Activated naive CD8-positive, alpha-beta T cell treated with anti-CD3 and anti-CD28 coated beads for 36 hours (primary cell): ENCODE results near the gene NVL. TPM values are rescaled to one million over a fixed set of nuclear protein-coding genes. Genes with fewer than 3 reads are reported as not detected.
"Not testable (repeated sequence)": the region's sequence is repeated elsewhere in the genome, so short reads cannot be mapped to it uniquely, and the experiment has no call there.

Experiments
- DNase-seq: peaks from one replicate; pipeline ENCODE4 v3.0.0; 2021
- H3K27ac Mint-ChIP-seq: one replicate; pipeline ENCODE4 v1.8.0; 2022; ENCODE audit warnings: mild to moderate bottlenecking, moderate library complexity, mixed read lengths
- H3K27me3 Mint-ChIP-seq: one replicate; pipeline ENCODE4 v1.8.0; 2022; ENCODE audit warnings: mild to moderate bottlenecking, mixed read lengths
- H3K36me3 Mint-ChIP-seq: one replicate; pipeline ENCODE4 v1.8.0; 2021; ENCODE audit warnings: mild to moderate bottlenecking, mixed read lengths
- H3K4me1 Mint-ChIP-seq: one replicate; pipeline ENCODE4 v1.8.0; 2021; ENCODE audit warnings: mixed read lengths
- H3K4me3 Mint-ChIP-seq: one replicate; pipeline ENCODE4 v1.8.0; 2022; ENCODE audit warnings: mild to moderate bottlenecking, moderate library complexity, mixed read lengths
- H3K9me3 Mint-ChIP-seq: one replicate; pipeline ENCODE4 v1.8.0; 2022; ENCODE audit warnings: mixed read lengths
- total RNA-seq, 2 experiments: library from RNA; stranded (reverse); gene quantifications; one replicate each; pipeline ENCODE4 v1.2.3, GENCODE V29; 2021

NVL gene
- 10 to 100 TPM; 41.6 to 45.2 TPM for total RNA-seq

DNA sequence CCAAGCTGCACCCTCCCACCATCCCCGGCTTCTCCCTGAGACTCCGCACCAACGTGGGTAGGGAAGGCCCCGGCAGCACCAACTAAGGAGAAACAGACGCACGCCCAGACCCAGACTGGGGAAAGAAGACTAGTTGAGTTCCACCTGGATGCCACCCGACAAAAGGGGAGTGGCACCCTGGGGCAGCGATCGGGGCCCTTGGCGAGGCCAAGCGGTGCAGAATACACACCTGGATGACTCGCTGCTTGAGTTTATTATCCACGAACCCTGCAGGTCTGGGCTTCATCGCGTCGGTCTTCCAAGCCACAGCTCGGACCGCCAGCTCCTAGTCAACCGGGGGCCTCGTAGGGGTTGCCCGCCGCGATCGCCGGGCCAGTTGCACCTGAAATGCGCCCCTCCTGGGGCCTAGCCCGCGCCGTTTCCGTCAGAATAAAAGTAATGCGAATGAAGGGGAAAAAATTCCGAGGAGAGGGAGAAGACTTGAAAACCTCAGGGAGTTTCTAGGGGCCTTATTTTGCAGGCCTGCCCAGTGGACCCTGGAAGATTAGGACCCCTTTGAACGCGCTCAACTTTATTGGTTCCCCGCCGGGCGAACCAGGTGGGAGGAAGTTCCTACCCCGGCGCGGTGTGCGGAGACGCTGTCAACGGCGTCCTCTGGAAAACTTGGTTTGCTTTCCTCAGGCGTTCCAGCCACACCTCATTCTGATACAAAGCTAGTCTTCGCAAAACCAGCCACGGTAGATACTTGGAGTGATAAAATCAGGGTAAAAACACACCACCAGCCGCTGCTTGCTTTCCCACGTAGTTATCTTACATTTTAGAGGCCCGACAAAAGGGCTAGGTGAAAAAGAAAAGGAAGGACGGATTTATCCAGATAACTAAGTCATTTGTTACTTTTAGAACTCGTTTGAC is at the start of gene NVL:
NVL (minus strand) TSS at position 331 of the 912 bp plus-strand sequence; CDS start at position 286, 45 bp downstream.
- DNase-seq: peak; percentile 83
- no peaks in the 10 kb centered on the region for H3K36me3 Mint-ChIP-seq
- H3K27me3 Mint-ChIP-seq: no peaks in the 10 kb centered on the region
- H3K27ac Mint-ChIP-seq: peak within 1 kb of the TSS; percentile 100
- H3K9me3 Mint-ChIP-seq: no peaks in the 10 kb centered on the region
- peak within 1 kb of the TSS; percentile 96 for H3K4me3 Mint-ChIP-seq
- peaks cover 33% of the 10 kb centered on the region for H3K4me1 Mint-ChIP-seq

DNA sequence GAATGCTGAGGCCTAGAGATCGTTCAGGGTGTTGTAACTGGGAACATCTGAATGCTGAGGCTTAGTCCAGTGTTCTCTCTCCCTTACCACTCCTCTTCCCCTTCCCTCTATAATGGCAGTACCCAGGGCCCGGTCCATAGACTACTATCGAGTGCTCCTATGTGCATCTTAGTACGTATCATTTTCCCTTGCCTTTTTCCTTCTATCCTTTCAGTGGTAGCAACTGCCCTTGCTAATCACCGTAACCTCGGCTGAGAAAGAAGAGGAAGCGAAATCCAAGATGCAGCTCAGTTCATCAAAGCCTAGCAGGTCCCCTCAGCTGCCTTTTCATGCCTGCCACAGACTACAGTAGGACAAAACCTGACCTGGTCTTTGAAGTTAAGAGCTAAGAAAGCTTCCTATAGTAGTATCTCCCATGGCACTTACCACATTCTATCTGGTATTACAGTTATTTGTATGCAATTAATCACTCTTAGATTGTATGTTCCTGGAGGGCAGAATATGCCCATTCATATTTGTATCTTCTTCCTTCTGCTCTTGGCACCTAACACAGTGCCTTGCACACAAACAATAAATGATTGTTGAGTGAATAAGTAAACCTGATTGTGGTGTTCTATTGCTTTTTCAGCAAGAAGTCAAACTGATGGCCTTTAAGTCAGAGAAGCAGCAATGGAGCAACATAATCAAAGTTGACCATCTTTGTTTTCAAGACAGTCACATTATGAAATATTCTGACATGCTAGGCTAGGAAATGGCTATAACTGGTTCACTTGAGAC is 49.1 kb upstream of the NVL start:
- peak overlapping the region; percentile 12 for H3K4me3 Mint-ChIP-seq

DNA sequence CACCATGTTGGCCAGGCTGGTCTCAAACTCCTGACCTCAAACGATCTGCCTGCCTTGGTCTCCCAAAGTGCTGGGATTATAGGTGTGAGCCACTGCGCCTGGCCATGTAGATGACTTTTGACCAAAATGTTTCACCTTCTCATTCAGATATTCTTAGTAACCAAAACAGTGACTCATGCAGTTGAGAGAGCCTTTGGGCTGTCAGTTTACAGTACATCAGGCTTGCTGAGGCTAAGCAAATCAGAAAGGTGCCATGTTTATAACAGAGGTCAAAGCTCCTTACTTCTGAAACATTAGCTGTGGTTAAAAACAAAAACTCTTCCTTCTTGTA is 47.7 kb upstream of the NVL start:
- Mint-ChIP-seq H3K27me3 (no peaks in the 10 kb centered on the region), H3K9me3 (no peaks in the 10 kb centered on the region), H3K36me3 (peaks cover 75% of the 10 kb centered on the region), H3K4me1 (peaks cover 86% of the 10 kb centered on the region), H3K27ac (peak overlapping the region; percentile 70), H3K4me3 (peak overlapping the region; percentile 24)
- peak; percentile 43 for DNase-seq

More for the DNA sequence above, 49.1 kb upstream of the NVL start:
- peak overlapping the region; percentile 7 for H3K27ac Mint-ChIP-seq
- peaks cover 70% of the 10 kb centered on the region for H3K36me3 Mint-ChIP-seq
- H3K4me1 Mint-ChIP-seq: peaks cover 86% of the 10 kb centered on the region
- H3K9me3 Mint-ChIP-seq: no peaks in the 10 kb centered on the region
- DNase-seq: no peak
- H3K27me3 Mint-ChIP-seq: no peaks in the 10 kb centered on the region

DNA sequence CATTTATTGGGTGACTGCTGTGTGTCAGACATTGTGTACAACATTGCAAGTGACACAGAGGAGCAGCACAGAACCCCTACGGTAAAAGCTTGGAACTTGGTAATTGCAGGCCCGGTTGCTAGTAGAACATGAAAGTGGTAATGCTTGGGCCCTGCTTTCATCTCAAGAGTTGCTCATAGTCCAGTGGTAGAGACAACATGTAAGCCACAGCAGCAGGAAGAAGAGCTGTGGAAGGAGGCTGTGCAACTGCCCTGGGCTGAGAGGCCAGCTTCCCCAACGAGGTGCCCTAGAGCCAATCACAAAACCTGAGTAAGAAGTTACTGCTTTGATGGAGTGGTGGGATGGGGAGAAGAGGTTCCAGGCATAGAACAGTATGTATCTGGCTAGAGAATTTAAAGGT is 45.1 kb upstream of the NVL start:
- Mint-ChIP-seq H3K4me3 (no peak overlapping the region), H3K36me3 (peaks cover 78% of the 10 kb centered on the region), H3K27ac (no peak overlapping the region), H3K27me3 (no peaks in the 10 kb centered on the region), H3K4me1 (peaks cover 75% of the 10 kb centered on the region), H3K9me3 (no peaks in the 10 kb centered on the region)
- DNase-seq: no peak

DNA sequence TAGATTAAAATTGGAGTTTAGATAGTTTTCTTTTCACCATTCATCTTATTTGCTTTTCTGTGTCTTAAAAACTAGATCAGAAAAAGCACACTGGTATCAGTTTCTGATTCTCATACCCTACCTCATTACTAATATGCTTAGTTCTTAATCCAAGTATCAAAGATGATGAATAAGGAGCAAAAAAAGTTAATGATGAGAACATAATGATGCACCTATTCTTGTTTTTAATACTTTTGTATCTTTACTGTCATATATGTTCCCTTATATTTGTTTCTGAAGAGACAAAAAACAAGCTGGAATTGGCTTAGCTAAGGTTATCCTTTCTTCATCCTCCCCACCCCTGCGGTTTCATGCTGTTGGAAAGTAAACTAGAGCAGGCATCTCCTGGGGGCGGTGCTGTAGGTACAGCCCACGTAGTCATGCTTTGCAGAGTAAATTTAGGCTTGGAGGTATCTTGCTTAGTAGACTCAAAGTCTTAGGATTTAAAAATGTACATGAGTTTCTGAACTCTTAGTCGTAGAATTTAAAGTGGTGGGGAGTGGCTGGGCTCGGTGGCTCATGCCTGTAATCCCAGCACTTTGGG is 43.1 kb upstream of the NVL start:
- H3K9me3 Mint-ChIP-seq: no peaks in the 10 kb centered on the region
- H3K27ac Mint-ChIP-seq: no peak overlapping the region
- DNase-seq: no peak
- no peak overlapping the region for H3K4me3 Mint-ChIP-seq
- peaks cover 73% of the 10 kb centered on the region for H3K4me1 Mint-ChIP-seq
- H3K27me3 Mint-ChIP-seq: no peaks in the 10 kb centered on the region
- peaks cover 70% of the 10 kb centered on the region for H3K36me3 Mint-ChIP-seq

DNA sequence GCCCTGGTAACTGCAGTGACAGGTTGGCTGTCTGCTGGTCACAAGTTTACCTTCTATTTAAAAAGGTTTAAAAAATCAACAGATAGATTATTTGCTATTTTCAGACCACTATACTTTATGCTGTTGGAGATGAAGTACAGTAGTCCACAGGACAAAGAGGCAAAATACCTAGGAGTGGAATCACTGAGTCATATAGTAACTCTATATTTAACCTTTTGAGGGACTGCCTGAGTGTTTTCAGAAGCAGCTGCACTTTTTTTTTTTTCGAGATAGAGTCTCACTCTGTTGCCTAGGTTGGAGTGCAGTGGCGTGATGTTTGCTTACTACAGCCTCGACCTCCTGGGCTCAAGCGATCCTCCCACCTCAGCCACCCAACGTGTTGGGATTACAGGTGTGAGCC is 38.4 kb upstream of the NVL start:
- Mint-ChIP-seq H3K4me3 (no peak overlapping the region), H3K27ac (peak overlapping the region; percentile 34), H3K4me1 (peaks cover 61% of the 10 kb centered on the region), H3K27me3 (no peaks in the 10 kb centered on the region), H3K36me3 (peaks cover 60% of the 10 kb centered on the region), H3K9me3 (no peaks in the 10 kb centered on the region)
- DNase-seq: no peak

DNA sequence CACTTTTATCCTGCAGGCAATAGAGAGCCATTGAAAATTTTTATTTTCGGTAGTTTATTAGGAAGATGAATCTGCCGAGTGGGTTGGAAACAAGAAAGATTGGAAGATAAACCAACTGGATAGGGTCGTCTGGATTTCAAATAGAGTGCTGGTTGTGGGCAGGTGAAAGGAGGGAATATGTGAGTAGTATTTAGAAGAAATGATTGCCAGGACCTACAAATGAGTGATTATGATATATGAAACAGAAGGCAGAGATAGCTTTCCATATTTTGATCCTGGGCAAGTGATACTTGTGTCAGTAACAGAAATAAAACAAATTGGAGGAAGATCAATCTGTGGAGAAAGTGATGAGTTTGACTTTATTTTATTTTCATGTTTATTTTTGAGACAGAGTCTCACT is 29.2 kb upstream of the NVL start:
- H3K4me1 Mint-ChIP-seq: peaks cover 44% of the 10 kb centered on the region
- H3K9me3 Mint-ChIP-seq: no peaks in the 10 kb centered on the region
- DNase-seq: no peak
- H3K27ac Mint-ChIP-seq: no peak overlapping the region
- H3K27me3 Mint-ChIP-seq: no peaks in the 10 kb centered on the region
- H3K4me3 Mint-ChIP-seq: peak overlapping the region; percentile 3
- H3K36me3 Mint-ChIP-seq: peaks cover 33% of the 10 kb centered on the region

DNA sequence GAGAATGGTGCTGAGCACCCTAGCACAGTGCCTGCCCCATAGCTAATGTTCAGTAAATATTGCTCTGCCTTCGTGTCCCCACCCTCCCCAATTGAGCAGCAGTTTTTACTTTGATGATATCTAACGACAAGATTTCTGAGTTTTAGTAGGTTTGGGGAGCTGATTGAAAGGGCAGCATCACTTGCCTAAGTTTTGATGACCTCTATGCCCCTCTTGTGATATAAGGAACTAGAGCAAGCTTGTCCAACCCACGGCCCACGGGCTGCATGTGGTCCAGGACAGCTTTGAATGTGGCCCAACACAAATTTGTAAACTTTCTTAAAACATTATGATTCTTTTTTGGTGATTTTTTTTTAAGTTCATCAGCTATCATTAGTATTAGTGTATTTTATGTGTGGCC is 28.3 kb upstream of the NVL start:
- H3K27ac Mint-ChIP-seq: peak overlapping the region; percentile 90
- peaks cover 45% of the 10 kb centered on the region for H3K4me1 Mint-ChIP-seq
- no peaks in the 10 kb centered on the region for H3K9me3 Mint-ChIP-seq
- H3K4me3 Mint-ChIP-seq: peak overlapping the region; percentile 83
- H3K27me3 Mint-ChIP-seq: no peaks in the 10 kb centered on the region
- peaks cover 25% of the 10 kb centered on the region for H3K36me3 Mint-ChIP-seq
- DNase-seq: no peak

DNA sequence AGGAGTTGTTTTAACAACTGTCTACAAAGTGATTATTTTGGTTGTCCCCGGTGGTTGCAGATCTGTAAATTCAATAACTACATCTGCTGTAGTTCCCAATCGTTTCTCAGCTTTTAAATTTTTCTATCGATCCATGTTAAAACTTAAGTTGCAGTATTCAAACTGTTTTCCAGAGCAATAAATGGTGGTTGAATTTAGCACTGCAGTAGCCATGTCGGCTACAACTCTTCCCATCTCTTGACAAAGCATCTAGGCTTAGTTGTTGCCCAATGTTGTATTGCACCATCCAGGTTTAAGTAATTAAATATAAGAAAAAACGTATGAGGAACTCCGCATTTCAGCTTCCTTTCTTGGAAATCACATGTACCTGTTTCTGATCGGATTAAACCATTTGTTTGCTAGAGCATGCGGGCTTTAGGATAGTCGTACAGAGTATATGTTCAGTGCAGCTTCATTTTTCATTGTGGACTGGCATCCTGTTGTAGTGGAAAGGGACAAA is 27.7 kb upstream of the NVL start:
- H3K27ac Mint-ChIP-seq: peak overlapping the region; percentile 90
- peaks cover 42% of the 10 kb centered on the region for H3K4me1 Mint-ChIP-seq

DNA sequence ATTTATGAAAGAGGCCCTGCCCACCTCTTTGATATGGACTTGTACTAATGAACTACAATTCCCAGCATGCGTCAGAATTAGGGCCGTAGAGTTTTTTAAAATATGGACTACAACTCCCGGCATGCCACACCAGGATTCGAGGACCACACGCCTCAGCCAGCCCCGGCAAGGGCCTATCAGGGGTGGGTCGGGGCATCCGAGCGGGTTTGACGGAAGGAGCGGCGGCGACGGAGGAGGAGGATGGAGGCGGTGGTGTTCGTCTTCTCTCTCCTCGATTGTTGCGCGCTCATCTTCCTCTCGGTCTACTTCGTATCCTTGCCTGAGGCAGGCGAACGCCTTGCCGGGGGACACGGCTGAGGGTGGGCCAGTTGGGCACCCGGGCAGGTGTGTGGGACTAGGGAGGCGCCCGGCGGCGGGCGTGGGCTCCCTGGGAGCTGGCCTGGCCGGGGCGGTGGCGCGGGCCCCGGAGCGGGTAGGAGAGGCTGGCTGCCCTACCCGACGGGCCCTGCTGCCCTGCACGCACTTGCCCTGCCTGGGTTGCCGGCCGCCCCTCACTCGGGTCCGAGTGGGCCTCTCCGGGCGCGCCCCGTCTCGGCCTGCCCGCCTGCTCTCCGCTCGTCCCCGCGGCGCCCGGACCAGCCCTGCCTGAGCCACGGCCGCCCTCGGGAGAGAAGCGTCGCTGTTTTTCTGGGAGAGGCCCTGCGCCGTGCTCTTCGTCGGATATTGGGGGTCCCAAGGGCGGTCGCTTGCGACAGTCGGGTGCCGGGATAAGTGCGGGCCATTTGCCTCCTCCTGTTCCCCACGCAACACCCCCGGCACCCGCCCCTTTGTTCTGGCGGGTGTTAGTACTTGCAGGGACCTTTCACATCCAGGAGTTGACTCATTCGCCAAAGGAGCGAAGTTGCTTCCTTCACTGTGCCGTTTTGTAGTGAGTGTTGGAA is 27.0 kb upstream of the NVL start, which contains the start of gene CNIH4:
CNIH4 (plus strand) TSS at position 195 of the 941 bp plus-strand sequence; CDS start at position 241, 46 bp downstream.
- no peaks in the 10 kb centered on the region for H3K27me3 Mint-ChIP-seq

More for the DNA sequence above, 27.7 kb upstream of the NVL start:
- Mint-ChIP-seq H3K27me3 (no peaks in the 10 kb centered on the region), H3K9me3 (no peaks in the 10 kb centered on the region), H3K4me3 (peak overlapping the region; percentile 83), H3K36me3 (peaks cover 21% of the 10 kb centered on the region)
- DNase-seq: no peak

DNA sequence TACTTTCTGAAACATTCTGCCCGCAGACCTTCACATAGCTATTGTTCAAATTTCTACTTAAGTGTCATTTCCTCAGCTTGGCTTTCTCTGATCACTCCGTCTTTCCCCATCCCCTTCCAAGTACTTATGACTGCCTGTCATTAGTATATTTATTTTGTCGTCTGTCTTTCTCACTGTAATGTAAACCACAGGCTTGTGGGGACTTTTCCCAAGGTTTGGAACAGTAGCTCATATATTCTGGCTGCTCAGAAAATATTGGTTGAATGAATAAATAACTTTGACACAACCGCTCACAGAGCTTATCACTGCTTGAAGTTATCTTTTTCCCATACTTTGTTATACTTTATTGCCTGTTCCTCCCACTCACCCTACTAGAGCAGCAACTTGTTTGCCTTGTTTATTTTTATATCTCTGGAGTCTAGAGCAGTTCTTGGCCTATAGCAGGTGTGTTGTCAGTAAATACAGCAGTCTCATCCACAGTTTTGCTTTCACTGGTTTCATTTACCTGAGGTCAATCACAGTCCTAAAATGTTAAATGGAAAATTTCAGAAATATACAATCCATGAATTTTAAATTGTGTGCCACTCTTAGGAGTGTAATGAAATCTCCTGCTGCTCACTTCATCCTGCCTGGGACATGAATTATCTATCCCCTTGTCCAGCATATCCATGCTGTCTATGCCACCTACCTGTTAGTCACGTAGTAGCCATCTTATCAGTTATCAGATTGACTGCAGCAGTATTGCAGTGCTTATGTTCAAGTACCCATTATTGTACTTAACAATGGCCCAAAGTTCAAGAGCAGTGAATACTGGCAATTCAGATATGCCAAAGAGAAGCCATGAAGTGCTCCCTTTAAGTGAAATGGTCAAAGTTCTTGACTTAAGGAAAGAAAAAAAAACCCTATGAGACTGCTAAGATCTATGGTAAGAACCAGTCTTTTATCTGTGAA is 24.3 kb upstream of the NVL start:
- H3K9me3 Mint-ChIP-seq: no peaks in the 10 kb centered on the region
- no peaks in the 10 kb centered on the region for H3K27me3 Mint-ChIP-seq
- DNase-seq: no peak
- peaks cover 32% of the 10 kb centered on the region for H3K4me1 Mint-ChIP-seq
- peaks cover 8% of the 10 kb centered on the region for H3K36me3 Mint-ChIP-seq
- no peak overlapping the region for H3K4me3 Mint-ChIP-seq
- H3K27ac Mint-ChIP-seq: peak overlapping the region; percentile 21

More for the DNA sequence above, 27.0 kb upstream of the NVL start, which contains the start of gene CNIH4:
- Mint-ChIP-seq H3K4me1 (peaks cover 42% of the 10 kb centered on the region), H3K27ac (peak within 1 kb of the TSS; percentile 91), H3K9me3 (no peaks in the 10 kb centered on the region), H3K36me3 (peaks cover 14% of the 10 kb centered on the region), H3K4me3 (peak within 1 kb of the TSS; percentile 88)
- DNase-seq: peak; percentile 92

DNA sequence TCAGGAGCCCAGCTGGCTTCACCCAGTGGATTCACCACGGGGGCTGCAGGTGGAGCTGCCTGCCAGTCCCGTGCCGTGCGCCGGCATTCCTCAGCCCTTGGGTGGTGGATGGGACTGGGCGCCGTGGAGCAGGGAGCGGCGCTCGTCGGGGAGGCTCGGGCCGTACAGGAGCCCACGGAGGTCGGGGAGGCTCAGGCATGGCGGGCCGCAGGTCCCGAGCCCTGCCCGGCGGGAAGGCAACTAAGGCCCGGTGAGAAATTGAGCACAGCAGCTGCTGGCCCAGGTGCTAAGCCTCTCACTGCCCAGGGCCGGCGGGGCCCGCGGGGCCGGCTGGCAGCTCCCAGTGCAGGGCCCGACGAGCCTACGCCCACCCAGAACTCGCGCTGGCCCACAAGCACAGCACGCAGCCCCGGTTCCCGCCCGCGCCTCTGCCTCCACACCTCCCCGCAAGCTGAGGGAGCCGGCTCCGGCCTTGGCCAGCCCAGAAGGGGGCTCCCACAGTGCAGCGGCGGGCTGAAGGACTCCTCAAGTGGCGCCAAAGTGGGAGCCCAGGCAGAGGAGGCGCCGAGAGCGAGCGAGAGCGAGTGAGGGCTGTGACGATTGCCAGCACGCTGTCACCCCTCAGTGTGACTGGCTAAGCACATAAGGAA is 22.6 kb upstream of the NVL start:
- not testable (repeated sequence) for H3K27ac Mint-ChIP-seq, H3K4me3 Mint-ChIP-seq, H3K9me3 Mint-ChIP-seq, H3K27me3 Mint-ChIP-seq, H3K36me3 Mint-ChIP-seq, DNase-seq
- H3K4me1 Mint-ChIP-seq: peaks cover 24% of the 10 kb centered on the region

DNA sequence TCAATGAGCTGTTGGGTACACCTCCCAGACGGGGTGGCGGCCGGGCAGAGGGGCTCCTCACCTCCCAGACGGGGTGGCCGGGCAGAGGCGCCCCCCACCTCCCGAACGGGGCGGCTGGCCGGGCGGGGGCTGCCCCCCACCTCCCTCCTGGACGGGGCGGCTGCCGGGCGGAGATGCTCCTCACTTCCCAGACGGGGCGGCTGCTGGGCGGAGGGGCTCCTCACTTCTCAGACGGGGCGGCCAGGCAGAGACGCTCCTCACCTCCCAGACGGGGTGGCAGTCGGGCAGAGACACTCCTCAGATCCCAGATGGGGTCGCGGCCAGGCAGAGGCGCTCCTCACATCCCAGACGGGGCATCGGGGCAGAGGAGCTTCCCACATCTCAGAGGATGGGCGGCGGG is 19.7 kb upstream of the NVL start:
- not testable (repeated sequence) for H3K4me3 Mint-ChIP-seq, H3K9me3 Mint-ChIP-seq, H3K36me3 Mint-ChIP-seq, DNase-seq, H3K27ac Mint-ChIP-seq, H3K27me3 Mint-ChIP-seq
- peaks cover 23% of the 10 kb centered on the region for H3K4me1 Mint-ChIP-seq
